ENCODE measurements around the gene PPP6R3. TPM values are rescaled to one million over a fixed set of nuclear protein-coding genes. Genes with fewer than 3 reads are reported as not detected.

Gene PPP6R3
- total and polyA plus RNA-seq, 2 of the 8 experiments (the other 6 are each of a cell fraction or from before 2014, with no cell fraction given), result 44.6 to 150 TPM

- no peak for TF ChIP-seq ATF2 (IDR thresholded peaks at IDR 0.05; ENCODE audit: low read length)
- TF ChIP-seq NRF1 (IDR thresholded peaks at IDR 0.05; ENCODE audit: low read depth, low read length), result no peak
- TF ChIP-seq CTCF (IDR thresholded peaks at IDR 0.05; ENCODE audit: control extremely low read depth in 1 of 3, insufficient read depth in 1 of 3, low read depth in 1 of 3, low read length in 3 of 3), result no peak
- no peak for TF ChIP-seq CBX5 (IDR thresholded peaks at IDR 0.05; ENCODE audit: low read depth, low read length)
- no peak for TF ChIP-seq EZH2 (IDR thresholded peaks at IDR 0.05; ENCODE audit: low read depth, low read length, severe bottlenecking)
- no peak for TF ChIP-seq ASH2L (IDR thresholded peaks at IDR 0.05; ENCODE audit: low read length)
- no peak for TF ChIP-seq CEBPB (IDR thresholded peaks at IDR 0.05; ENCODE audit: low read depth, low read length)
Observed at GRCh38 chr11:68525336-68525735, 64.8 kb downstream of the PPP6R3 start (continued).
